CD4-positive, alpha-beta T cell treated with Interleukin-15 for 4 hours (primary cell): ENCODE data around the gene CCDC157.
"Not testable (repeated sequence)": the region's sequence is repeated elsewhere in the genome, so short reads cannot be mapped to it uniquely, and the experiment has no call there.

Experiments
- DNase-seq: peaks from one replicate; pipeline ENCODE4 v3.0.0-alpha.2; 2020; ENCODE audit warnings: low spot score

The CCDC157 gene

DNA sequence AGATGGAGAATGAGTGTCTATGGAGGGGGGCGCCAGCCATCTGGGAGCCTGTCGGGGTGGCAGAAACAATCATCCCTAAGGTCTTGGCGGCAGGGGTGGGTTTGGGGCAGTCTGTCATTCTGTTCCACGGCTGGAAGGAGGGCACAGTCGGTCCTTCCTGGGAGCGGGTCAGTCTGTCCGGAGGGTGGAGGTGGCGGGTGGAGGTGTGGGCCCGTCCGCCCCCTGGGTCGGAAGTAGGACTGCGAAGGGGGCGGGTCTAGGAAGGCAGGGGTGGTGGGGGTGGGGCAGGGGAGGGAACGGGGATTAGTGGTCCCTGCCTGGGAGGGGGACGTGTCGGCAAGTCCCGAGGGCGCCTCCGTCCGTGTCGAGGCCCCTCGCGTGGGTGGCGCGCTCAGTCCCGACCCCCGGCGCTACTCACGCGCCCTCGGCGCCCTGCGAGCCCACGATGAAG lies 30.5 kb upstream of the CCDC157 start:
- DNase-seq, result no peak

DNA sequence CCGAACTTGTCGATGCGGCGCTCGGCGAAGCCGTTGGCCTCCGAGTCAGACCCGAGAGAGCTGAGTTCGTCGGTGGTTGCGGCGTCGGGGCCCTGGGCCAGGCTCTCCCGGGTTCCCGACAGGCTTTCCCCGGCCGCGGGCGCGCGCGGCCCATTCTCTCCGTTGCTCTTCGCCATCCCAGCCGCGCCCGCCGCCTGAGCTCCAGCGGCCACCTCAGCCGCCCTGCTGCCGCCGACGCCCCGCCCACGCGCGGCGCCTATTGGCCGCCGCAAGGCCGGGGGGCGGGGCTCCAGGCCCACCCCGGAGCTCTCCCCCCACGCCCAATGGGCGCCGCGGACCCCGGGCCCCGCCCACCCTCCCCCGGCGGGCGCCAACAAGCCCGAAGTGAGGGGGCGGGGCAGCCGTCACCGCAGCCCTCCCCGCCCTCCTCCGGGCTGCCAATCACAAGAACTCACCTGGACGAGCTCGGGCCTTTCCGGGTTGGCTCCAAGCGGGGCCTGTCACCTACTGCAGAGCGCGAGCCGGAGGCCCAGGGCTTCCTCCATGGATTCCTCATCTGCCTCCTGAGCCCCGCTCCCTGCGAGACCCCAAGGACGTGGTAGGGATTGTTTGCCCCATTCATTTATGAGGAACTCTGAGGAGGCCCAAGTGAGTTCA lies 30.0 kb upstream of the CCDC157 start, which contains the start of gene TBC1D10A:
Gene TBC1D10A, minus strand, starts transcription at position 236 of the 657 bp plus-strand sequence. Its CDS starts 60 bp downstream, at position 176.
- DNase-seq, result peak; percentile 95

- no peak for DNase-seq
Observed at GRCh38 chr22:30327864-30328345, 28.9 kb upstream of the CCDC157 start.

- no peak for DNase-seq
Observed at GRCh38 chr22:30328466-30329049, 28.2 kb upstream of the CCDC157 start.

DNA sequence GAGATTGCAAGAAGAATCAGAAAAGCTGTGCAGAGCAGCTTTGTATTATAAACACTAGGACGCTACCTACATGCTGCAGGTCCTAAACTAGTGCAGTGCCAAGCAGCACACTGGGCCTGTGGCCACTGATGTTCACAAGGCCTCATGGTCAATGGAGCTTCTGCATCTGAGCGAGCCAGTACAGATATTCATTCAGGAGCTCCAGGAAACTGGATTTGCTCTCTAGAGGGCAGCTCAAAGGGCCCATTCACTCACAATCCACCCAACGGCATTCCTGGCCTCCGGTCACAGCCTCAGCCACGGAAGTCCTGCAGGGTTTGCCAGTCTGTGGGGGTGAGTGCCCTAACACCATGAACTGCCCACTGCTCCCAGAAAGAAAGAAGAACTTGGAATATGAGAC lies 24.3 kb upstream of the CCDC157 start:
- DNase-seq, result no peak

DNA sequence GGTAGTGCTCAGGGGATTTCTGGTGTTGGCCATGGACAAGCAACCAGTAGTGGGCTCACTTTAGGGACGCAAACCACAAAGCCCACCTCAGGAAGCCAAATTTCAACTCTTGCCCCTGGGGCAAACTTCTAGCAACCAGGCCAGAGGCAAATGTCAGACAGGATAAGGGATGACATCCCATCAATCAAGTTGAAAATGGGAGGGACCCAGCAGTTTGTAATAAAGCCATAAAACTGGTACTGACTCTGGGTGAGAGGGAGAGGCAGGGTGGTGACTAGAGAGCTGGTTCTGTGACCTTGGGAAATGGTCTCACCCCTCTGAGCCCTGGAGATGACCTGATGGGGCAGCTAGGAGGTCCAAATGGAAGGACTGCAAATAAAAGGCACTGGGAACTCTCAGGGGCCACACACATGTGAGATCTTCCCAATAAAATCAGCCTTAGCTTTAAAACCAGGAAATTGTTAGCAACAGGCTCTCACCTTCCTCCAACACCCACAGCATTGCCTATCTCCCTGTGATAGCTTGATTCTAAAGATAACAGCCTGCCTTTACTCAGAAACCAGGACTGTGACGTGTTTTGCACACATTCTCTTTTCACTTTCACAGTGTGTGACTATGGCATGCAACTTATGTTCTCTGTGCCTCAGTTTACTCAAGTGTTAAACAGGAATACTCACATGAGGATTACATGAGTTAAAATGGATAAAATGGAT lies 23.7 kb upstream of the CCDC157 start:
- DNase-seq, result no peak

DNA sequence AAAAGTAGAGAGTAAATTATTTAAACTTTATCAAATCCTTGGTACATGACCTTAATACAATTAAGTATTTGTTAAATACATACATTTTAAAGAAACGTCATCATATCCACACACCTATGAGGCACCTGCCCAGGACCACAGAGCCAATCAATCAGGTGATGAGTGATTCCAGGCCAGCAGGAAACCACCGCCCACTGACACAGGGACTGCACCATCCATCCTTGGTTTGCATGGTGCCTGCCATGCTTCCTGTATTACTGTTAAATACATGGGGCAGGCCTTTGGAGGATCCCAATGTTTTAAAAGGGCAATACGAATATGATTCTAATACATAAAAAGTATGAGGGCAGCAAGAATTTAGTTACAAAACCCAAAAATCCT lies 23.1 kb upstream of the CCDC157 start:
- no peak for DNase-seq

DNA sequence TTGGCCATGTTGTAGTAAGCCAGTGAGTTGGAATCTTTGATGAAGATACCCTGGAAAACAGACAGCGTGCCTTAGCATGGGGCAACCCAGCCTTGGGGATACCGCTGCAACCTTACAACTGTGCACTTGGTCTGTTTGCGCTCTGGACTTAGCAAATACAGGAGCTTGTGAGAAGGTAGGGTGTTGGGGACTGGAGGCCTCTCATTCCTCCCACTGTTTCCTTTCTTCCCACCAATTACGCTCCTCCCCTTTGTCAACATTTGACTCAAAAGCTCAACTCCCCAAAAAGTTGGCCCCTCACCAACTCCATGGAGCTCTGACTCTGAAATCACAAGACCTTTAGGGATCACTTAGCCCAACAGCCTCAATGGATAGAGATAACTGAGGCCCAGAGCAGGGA lies 22.2 kb upstream of the CCDC157 start:
- DNase-seq, result no peak

- no peak for DNase-seq
Observed at GRCh38 chr22:30335236-30335635, 21.6 kb upstream of the CCDC157 start.

DNA sequence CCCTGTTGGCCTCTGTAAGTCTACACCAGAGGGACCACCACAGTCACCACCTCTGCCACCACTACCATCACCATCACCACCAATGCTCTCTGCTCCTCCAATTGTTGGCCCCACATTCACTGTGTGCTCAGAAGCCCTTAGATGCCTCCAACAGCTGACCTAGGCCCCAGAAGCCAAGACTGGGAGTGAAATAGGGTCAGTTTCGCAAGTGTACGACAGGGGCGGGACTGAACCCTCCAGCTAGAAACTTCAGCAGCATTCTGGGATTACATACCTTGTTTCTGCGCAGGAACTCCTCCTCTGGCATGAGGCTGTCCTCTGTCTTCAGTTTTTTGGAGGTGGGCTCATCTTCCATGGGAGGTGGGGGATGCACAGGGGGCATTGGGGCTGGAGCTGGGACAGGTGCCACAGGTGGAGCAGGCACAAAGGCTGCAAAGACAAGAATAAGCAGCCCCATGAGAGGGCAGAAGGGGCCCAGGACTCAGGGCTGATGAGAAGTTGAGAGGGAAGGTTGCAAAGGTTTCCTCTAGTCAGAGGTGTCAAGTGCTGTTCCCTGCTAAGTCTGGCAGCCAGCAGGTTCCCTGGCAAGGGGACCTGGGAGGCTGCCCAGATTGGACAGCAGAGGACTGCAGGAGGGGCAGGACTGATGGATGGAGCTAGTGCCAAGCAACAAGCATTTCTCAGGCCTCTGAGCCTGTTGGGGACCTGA lies 19.9 kb upstream of the CCDC157 start:
- DNase-seq, result no peak

- no peak for DNase-seq
Observed at GRCh38 chr22:30337461-30337778, 19.4 kb upstream of the CCDC157 start.

DNA sequence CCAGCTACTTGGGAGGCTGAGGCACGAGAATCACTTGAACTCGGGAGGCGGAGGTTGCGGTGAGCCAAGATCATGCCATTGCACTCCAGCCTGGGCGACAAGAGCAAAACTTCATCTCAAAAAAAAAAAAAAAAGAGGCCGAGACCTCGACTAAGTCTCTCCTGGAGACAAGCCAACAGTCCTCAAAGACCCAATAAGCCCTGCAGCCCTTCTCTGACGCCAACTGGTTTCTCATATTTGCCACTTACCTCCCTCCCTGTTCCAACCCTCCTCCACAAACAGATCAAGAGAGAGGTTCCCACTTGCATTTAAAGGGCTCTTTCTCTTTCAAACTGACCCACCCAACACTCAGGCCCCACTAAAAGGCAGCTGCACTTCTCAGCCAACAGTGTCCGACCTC lies 18.5 kb upstream of the CCDC157 start:
- DNase-seq, result not testable (repeated sequence)

DNA sequence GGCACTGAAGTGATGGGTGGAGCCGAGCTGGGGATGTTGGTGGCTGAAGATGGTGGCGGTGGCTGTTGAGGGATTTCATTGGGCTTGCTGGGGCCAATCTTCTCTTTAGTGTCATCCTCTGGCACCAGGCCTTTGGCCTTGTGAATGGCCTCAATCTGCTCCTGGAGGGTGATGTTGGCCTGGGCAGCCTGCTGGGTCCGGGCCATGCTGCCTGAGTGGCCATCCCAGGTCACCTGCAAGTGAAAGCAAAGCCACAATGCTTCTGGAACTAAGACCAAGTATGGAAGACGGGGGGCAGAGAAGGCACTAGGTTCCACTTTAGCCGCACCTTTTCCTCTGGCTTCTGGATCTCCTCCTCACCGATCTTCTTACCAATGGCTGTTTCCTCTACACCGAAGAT lies 18.0 kb upstream of the CCDC157 start:
- DNase-seq, result no peak

DNA sequence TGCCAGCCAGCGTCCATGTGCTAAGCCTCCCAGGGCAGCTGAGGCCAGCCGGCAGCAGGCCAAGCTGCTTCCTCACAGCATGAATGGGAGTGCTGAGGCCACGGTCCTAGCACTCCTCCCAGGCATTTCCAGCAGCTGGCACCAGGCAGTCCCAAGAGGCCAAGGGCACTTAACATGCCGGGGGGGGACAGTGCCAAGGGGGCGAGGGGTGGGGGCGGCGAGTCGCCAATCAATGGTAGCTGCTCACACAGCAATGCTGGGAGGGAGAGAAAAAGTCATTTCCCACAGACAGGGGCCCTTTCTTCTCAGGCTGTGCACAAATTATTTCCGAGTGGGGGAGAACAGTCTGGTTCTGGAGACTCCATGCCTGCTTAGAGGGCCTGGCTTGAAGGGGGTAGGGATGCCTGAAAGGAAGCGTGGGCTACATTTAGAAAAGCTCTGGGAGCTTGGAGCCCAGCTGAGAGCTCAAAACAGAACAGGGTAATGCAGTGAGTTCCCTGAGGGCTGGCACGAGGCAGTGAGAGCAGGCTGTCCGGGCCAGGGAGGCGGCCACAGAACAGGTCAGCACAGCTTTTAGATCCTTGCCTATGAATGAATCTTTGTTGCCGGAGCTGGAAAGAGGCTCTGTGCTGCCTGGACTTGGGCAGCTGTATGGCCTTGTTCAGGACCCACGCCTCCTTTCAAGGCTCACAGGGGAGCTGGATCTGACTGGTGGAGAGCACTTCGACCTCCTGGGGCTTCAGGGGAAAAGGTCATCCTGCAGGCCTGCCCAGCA lies 15.7 kb upstream of the CCDC157 start:
- DNase-seq, result no peak

DNA sequence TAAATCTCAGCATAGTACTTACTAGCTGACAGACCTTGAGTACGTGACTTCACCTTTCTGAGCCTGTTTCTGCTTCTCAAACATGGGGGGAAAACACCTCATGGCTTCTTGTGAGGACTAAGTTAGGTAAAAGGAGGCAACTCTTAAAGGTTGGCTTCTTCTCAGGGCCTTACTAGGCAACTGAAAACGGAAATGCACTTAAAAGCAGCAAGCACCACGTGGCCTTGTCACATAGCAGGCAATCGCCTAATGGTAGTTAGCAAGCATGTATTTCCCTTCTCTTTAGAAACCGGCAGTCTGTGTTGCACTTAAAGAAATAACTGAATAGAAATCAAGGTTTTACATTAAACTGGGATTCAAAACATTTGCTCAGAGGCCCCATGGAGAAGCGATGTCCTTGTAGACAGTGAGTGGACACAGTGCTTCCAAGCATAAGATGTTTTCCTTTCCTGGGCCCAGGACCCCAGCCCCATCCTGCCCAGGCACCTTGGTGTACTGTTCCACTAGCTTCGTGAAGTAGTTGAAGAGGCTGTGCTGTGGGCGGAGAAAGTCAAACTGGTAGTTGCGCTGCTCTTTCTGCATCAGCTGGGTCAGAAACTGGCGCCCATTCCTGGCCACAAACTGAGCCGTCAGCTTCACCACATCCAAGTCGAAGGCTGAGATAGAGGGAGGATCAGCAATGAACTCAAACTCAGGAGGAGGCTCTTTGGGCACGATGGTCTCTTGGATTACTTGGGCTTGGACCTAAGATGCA lies 12.2 kb upstream of the CCDC157 start:
- DNase-seq, result no peak

DNA sequence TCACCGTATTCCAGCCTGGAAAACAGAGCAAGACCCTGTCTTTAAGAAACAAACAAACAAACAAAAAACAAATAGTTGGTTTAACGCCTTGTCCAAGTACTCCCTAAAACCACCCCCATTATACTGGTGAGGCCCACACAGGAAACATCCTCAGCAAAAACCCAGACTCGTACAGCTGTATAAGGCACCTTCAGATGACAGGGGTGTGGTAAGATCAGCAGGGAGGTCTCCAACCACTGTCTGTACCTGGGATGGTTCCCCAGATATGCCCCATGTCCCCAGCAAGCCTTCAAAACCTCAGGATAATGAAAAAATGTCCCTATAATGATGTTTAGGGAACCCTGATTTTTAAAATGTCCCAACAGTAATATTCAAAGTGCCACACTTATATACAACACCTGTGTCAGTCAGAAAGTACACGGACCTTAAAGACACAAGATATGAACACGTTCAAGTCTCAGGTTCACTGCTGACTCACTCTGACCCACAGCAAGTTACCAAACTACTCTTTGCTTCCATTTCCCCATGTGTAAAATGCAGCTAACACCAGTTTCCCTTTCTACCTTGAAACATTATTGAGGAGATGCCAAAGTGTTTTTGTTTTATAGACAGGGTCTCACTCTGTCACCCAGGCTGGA lies 9.4 kb upstream of the CCDC157 start:
- no peak for DNase-seq

DNA sequence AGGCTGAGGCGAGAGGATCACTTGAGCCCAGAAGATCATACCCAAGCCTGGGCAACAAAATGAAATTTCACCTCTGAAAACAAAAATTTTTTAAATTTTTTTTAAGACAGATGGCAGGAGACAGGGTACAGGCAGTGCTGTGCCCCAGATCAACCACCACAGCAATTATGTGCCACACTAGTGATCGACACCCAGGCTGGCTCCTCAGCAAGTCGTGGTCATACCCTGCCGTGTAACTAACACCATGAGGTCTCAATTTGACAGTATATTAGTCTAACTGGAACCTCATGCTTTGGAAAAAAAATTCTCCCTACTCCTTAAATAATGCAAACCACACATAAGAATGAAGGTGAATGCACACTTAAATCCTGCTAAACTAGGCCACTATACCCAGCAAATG lies 8.4 kb upstream of the CCDC157 start:
- DNase-seq, result no peak

DNA sequence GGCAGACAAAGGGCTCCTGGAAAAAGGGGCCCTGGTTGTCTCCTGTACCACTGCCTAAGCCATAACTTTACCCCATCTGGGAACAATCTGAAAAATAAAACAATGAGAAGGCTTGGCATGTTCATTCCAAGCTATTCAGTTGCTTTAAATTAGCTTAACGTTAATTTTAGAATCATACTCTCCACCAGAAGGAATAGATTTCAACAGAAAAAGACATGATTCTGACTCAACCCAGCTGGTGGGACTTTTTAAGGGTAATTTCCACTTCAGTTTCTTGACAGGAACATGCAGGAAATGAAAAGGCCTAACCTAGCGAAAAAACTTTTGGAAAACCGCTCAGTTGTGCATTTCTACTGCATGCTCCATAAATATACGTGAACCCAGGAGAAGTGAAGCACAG lies 8.0 kb upstream of the CCDC157 start:
- DNase-seq, result no peak

DNA sequence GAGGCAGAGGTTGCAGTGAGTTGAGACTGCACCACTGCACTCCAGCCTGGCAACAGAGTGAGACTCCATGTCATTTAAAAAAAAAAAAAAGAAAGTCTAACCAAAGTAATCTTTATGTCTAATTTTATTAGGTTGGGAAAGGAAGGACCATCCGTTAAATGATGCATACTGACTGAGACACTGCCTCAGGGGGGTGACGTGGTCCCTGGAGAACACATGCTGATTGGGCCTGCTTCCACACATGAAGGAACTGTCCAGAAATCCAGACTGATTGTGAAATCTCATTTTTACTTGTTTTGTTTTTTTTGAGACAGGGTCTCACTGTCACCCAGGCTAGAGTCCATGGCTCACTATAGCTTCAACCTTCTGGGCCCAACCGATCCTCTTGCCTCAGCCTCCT lies 5.6 kb upstream of the CCDC157 start:
- DNase-seq, result no peak

GRCh38 chr22:30354644-30355043 lies 2.2 kb upstream of the CCDC157 start:
- DNase-seq, result no peak

- no peak for DNase-seq
Observed at GRCh38 chr22:30357236-30357570, 396 bp downstream of the CCDC157 start.
